NCI-H446 (cell line): ENCODE results near the gene SULT1B1.

Source experiments
- DNase-seq, 2 experiments: peaks; one replicate each; lab custom pipeline; 2025; lab: John Stamatoyannopoulos, UW

SULT1B1 gene

DNA sequence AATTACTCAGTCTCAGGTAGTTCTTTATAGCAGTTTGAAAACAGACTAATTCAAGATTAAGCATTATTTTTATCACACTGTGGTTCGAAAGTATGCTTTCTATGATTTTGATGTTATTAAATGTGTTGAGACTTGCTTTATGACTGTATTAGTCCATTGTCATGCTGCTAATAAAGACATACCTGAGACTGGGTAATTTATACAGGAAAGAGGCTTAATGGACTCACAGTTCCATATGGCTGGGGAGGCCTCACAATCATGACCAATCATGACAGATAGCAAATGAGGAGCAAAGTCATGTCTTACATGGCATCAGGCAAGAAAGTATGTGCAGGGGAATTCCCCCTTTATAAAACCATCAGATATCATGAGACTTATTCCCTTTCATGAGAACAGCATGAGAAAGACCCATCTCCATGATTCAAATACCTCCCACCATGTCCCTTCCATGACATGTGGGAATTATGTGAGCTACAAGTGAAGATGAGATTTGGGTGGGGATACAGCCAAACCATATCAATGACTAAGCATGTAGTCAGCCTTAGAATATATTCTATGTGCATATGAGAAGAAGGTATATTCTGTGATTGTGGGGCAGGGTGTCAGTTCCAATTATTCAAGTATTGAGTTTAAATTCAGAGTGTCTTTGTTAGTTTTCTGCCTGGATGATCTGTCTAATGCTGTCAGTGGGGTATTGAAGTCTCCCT is 62.7 kb downstream of the SULT1B1 start:
- no peak for DNase-seq

DNA sequence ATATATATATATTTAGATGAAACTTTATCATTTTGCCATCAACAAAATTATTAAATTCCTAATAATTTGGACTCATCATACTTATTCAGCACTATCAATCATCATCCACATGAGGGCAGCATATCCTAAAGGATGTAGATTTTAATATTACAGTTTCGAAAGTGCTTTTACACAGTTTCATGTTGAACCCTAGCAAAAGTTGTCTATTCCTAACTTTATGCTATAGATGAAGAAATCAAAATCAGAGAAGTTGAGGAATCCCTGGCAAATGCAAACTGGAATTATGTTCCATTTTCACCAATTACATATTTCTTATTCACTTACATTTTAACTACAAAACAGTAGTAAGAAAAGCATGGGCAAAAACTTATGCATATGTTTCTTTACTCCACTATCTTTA is 70.8 kb downstream of the SULT1B1 start:
- peak in 1 of 2 experiments; percentile 35 for DNase-seq

DNA sequence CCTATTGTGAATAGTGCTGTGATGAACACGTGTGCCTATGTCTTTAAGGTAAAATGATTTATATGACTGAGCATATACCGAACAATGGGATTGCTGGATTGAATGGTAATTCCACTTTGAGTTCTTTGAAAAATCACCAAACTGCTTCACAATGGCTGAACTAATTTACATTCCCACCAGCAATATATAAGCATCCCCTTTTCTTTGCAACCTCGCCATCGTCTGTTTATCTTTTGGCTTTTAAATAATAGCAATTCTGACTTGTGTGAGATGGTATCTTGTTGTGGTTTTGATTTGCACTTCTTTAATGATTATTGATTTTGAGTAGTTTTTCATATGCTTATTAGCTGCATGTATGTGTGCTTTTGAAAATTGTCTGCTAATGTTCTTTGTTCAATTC is 75.6 kb downstream of the SULT1B1 start:
- no peak for DNase-seq
